K562 (cell line): ENCODE measurements around the gene FBP1. TPM values are rescaled to one million over a fixed set of nuclear protein-coding genes. Genes with fewer than 3 reads are reported as not detected.

Experiments used
- ATAC-seq: fragments of 200-7000 bp; cut with Tn5 transposase; 3 replicates; pipeline ENCODE4 v1.9.1; 2020; ENCODE audit warnings: moderate library complexity
- BruUV-seq: library from RNA; stranded (reverse); fragments of 400-500 nt; replicated peaks from 2 replicates; lab custom pipeline; 2021; lab: Mats Ljungman, UMichigan
- CTCF ChIA-PET: fragments of 300-600 bp; formaldehyde crosslinking; extraction: SDS; loops from one replicate; lab custom pipeline; 2021; ENCODE audit warnings: low intra/inter-chr PET ratio; lab: Yijun Ruan, JAX
- POLR2A ChIA-PET: fragments of 300-600, 350-650 bp; sonication (Branson Sonifier 250); formaldehyde crosslinking; extraction: SDS; loops from one replicate; lab custom pipeline; 2021; ENCODE audit warnings: antibody characterized with exemption, inconsistent platforms; lab: Yijun Ruan, JAX
- DNase-seq, 4 experiments: peaks; one replicate each; pipeline versions ENCODE4 v3.0.0 to v3.0.0-alpha.2; 2011 to 2018; ENCODE audit warnings: low spot score in 3 of 4, mixed read lengths in 3 of 4; ENCODE audit errors: extremely low read depth in 1 of 4
- FAIRE-seq: peaks from 2 replicates; lab custom pipeline; 2011; peaks lifted over from hg19 to GRCh38; lab: Jason Lieb, UNC
- H2AFZ ChIP-seq: 2 replicates; pipeline ENCODE4 v1.6.0; 2011; ENCODE audit warnings: low read depth, low read length, control low read depth, inconsistent platforms
- H3K27ac ChIP-seq: fragments of 200-600 bp; 3 replicates; pipeline ENCODE4 v1.8.0; 2011; ENCODE audit warnings: low read depth, mild to moderate bottlenecking, control low read depth, inconsistent platforms, low read length, moderate library complexity, mixed read lengths; ENCODE audit errors: extremely low read depth
- H3K27me3 ChIP-seq, 2 experiments: fragments of 300-600 bp in 1 of 2; 2 replicates in 1 of 2; 3 replicates in 1 of 2; pipeline versions ENCODE4 v1.6.0 to v1.8.0; 2011; ENCODE audit warnings: inconsistent platforms in 2 of 2, low read length in 2 of 2, mild to moderate bottlenecking in 1 of 2, mixed read lengths in 1 of 2, moderate library complexity in 1 of 2; ENCODE audit not compliant: control insufficient read depth in 2 of 2, insufficient read depth in 2 of 2
- H3K36me3 ChIP-seq: fragments of 300-600 bp; 3 replicates; pipeline ENCODE4 v1.8.0; 2011; ENCODE audit warnings: mild to moderate bottlenecking, low read length, inconsistent platforms; ENCODE audit not compliant: control insufficient read depth, insufficient read depth
- H3K4me1 ChIP-seq, 2 experiments: fragments of 200-600 bp in 1 of 2; replicated peaks in 1 of 2; 2 replicates in 1 of 2; 3 replicates in 1 of 2; pipeline versions ENCODE4 v1.5.1 to v1.8.0; 2011; ENCODE audit warnings: inconsistent platforms in 2 of 2, low read length in 2 of 2, mild to moderate bottlenecking in 1 of 2, mixed read lengths in 1 of 2, moderate library complexity in 1 of 2; ENCODE audit not compliant: control insufficient read depth in 2 of 2, insufficient read depth in 2 of 2
- H3K4me2 ChIP-seq: 2 replicates; pipeline ENCODE4 v1.6.1; 2011; ENCODE audit warnings: low read length, control low read depth, inconsistent platforms, mixed read lengths; ENCODE audit not compliant: insufficient read depth
- H3K4me3 ChIP-seq: fragments of 200-600 bp; sonication (generic), shearing (Covaris generic); 2 replicates; pipeline ENCODE4 v1.5.1; 2016; ENCODE audit warnings: control low read depth, inconsistent platforms
- H3K79me2 ChIP-seq: fragments of 200-600 bp; 3 replicates; pipeline ENCODE4 v1.8.0; 2011; ENCODE audit warnings: low read length, inconsistent platforms; ENCODE audit not compliant: control insufficient read depth, insufficient read depth
- H3K9ac ChIP-seq, 2 experiments: 2 replicates each; pipeline versions ENCODE4 v1.6.0 to v1.6.1; 2011; ENCODE audit warnings: low read depth in 2 of 2, low read length in 2 of 2, control low read depth in 1 of 2, inconsistent platforms in 1 of 2, mild to moderate bottlenecking in 1 of 2, mixed read lengths in 1 of 2; ENCODE audit not compliant: insufficient read depth in 1 of 2
- H3K9me1 ChIP-seq: one replicate; pipeline ENCODE4 v1.6.0; 2011; ENCODE audit warnings: inconsistent platforms, mild to moderate bottlenecking, low read length, moderate library complexity; ENCODE audit not compliant: control insufficient read depth, insufficient read depth
- H3K9me3 ChIP-seq: replicated peaks from 2 replicates; pipeline ENCODE4 v1.5.1; 2011; ENCODE audit warnings: low read depth, low read length, inconsistent platforms; ENCODE audit not compliant: control insufficient read depth, insufficient read depth
- H4K20me1 ChIP-seq: replicated peaks from 2 replicates; pipeline ENCODE4 v1.6.1; 2011; ENCODE audit warnings: low read length, inconsistent platforms, mixed read lengths; ENCODE audit not compliant: control insufficient read depth, insufficient read depth
- CTCFL ChIP-seq: IDR thresholded peaks from 2 replicates; pipeline ENCODE4 v1.6.1; 2011; ENCODE audit warnings: borderline replicate concordance, low read depth, mild to moderate bottlenecking, moderate library complexity, low read length; ENCODE audit not compliant: insufficient read depth, poor library complexity, severe bottlenecking
- NEUROD1 ChIP-seq: fragments of 150-350 bp; IDR thresholded peaks from 2 replicates; pipeline ENCODE4 v1.6.1; 2014; ENCODE audit warnings: borderline replicate concordance, low read length, low read depth; ENCODE audit not compliant: partially characterized antibody
- USF1 ChIP-seq: sonication (generic); formaldehyde crosslinking; IDR thresholded peaks from 2 replicates; pipeline ENCODE4 v1.9.0; 2022; ENCODE audit warnings: mild to moderate bottlenecking, missing genetic modification reagents
- ZNF551 ChIP-seq: fragments of 250-450 bp; sonication (Bioruptor Pico); IDR thresholded peaks from 2 replicates; pipeline ENCODE4 v1.5.0; 2021; ENCODE audit warnings: mild to moderate bottlenecking, moderate library complexity
- WGBS: fragments of 100-300 bp; shearing (Covaris generic); methylation state at CpG from one replicate; pipeline ENCODE4 v1.1.6; 2016; ENCODE audit warnings: low coverage, mixed read lengths; ENCODE audit not compliant: insufficient coverage; ENCODE audit errors: missing lambda C conversion rate; 5-methylcytosine and 5-hydroxymethylcytosine counted together
- in situ Hi-C: fragments of 300-500 bp; cut with MboI; formaldehyde crosslinking; loops from 4 replicates; pipeline ENCODE4 v1.15.0; 2018; ENCODE audit warnings: inconsistent platforms, mixed read lengths
- intact Hi-C: fragments of 100-400 bp; cut with micrococcal nuclease; formaldehyde crosslinking; loops from 2 replicates; pipeline ENCODE4 v1.14.2; 2022
- polyA plus RNA-seq, 8 experiments: library from polyadenylated mRNA; depleted of rRNA in 4 of 8; stranded (reverse) in 5 of 8; unstranded in 3 of 8; fragments of >200 nt; fragmentation: Nextera tagmentation in 2 of 8; fragmentation: Illumina TruSeq in 1 of 8; extraction: Ambion mirVana in 2 of 8; extraction: Trizol in 1 of 8; gene quantifications; 2 replicates each; pipeline versions ENCODE4 v1.2.1 to v1.2.3, GENCODE V29; 2011 to 2014; ENCODE audit warnings: inconsistent platforms in 1 of 8, missing spikeins in 1 of 8
- total RNA-seq, 7 experiments: library from RNA; depleted of rRNA in 6 of 7; stranded (reverse); fragments of >200 nt in 6 of 7; fragmentation: Illumina TruSeq in 2 of 7; extraction: Trizol in 2 of 7; gene quantifications; 2 replicates each; pipeline versions ENCODE4 v1.2.1 to v1.2.3, GENCODE V29; 2011 to 2021; ENCODE audit warnings: low replicate concordance in 1 of 7

The FBP1 gene
- total and polyA plus RNA-seq, 9 of the 15 experiments (the other 6 are each of a cell fraction or from before 2014, with no cell fraction given) = 0.24 TPM; not detected in 8

- BruUV-seq = no TSS peak
- H3K9ac ChIP-seq = no peak overlapping the region
- no peak for ATAC-seq
- H3K4me1 ChIP-seq = no peaks in the 10 kb centered on the region
- DNase-seq = no peak
- POLR2A ChIA-PET = no interaction called here
- TF ChIP-seq ZNF551 (CRISPR knock-in tag) (no peak), USF1 (CRISPR knock-in tag) (no peak), CTCFL (no peak), NEUROD1 (no peak)
- TF ChIP-seq, all 486 proteins: peak for 0
- 0% methylated on average over 2 of the region's 2 CpGs for WGBS
- no peaks in the 10 kb centered on the region for H3K36me3 ChIP-seq
- in situ Hi-C loops = no loop called here
- H4K20me1 ChIP-seq = no peaks in the 10 kb centered on the region
- no peak for FAIRE-seq
- intact Hi-C loops = loop anchor here (10.0 kb wide), 1 partner anchor 577 kb away; no protein-coding TSS in a partner anchor
- peaks cover 33 to 64% of the 10 kb centered on the region in 2 experiments; a peak in 4 of 5 replicates for H3K27me3 ChIP-seq
- H2AFZ ChIP-seq = no peak overlapping the region
- no peaks in the 10 kb centered on the region for H3K9me3 ChIP-seq
- no peak overlapping the region for H3K4me2 ChIP-seq
- no peak overlapping the region for H3K27ac ChIP-seq
- CTCF ChIA-PET = no interaction called here
- no peaks in the 10 kb centered on the region for H3K79me2 ChIP-seq
- no peak overlapping the region for H3K4me3 ChIP-seq
- no peaks in the 10 kb centered on the region for H3K9me1 ChIP-seq
Measured at GRCh38 chr9:94687451-94687850, 48.1 kb upstream of the FBP1 start.
